Left renal cortex interstitium (tissue), 4 donors: ENCODE results near the gene KCNIP3. TPM values are rescaled to one million over a fixed set of nuclear protein-coding genes. Genes with fewer than 3 reads are reported as not detected.
"Not testable (repeated sequence)": the region's sequence is repeated elsewhere in the genome, so short reads cannot be mapped to it uniquely, and the experiment has no call there.

ENCODE experiments used
- DNase-seq, 4 donors: peaks; one replicate each; pipeline ENCODE4 v3.0.0-alpha.2; 2013; ENCODE audit warnings: low read depth in 4 of 4, low spot score in 2 of 4, missing footprints in 1 of 4
- polyA plus RNA-seq, 4 donors: library from polyadenylated mRNA; unstranded; fragments of 120-200 nt; gene quantifications; one replicate each; pipeline ENCODE4 v1.2.1, GENCODE V29; 2013; ENCODE audit not compliant: insufficient read length in 4 of 4

Gene KCNIP3
- polyA plus RNA-seq, 4 donors, result 14.5 to 22.3 (median 16.9) TPM

DNA sequence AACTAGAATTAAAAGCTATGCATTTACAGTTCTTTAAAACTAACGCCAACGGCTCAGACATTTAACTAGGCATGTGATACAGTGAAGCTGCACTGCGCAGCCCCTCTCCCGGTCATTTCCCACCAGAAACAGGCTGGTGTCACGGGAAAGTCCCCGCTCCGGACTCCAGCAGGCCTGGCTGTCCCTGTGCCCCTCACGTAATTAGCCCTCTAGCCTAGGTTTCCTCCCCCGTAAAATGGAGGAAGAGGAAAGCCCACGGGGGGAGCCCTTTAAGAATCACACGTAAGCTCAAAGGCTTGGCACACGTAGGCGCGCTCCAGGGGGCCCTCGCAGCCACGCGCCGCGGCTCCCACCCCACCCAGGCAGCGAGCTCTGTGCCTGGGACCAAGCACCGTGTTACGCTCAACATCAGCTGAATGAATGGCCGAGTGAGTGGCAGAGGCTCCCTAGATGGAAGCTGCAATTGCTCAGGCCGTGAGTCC lies 48.0 kb downstream of the KCNIP3 start:
- DNase-seq, result no peak

DNA sequence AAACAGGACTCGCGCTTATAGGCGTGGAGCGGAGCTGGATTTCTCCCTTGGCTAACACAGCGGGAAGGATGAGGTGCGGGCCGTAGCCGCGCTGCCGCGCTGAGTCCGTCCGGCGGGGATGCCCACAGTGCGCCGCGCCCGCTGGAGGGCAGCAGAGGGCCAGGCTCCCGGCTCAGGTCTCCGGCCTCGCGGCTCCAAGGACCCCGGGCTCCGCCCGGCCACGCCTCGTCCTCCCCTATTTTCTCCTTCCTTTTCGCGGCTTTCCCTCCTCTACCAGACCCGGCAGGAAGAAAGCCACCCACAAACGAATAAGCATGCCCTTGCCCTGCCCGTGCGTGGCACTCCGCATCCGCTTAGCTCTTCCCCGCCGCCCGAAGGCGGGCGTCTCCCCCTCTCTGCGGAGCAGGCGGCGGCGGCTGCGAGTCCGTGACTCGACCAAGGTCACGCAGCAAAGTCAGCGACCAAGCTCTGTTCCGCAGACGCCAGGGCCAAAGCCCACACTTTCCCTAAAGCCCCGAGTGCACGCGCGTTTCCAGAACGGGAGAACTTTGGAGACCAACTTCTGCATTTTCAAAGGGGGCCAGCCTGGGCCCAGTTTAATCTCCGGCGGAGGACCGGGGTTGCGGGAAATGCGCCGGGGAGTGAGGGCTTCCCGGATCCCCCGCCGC lies 48.5 kb downstream of the KCNIP3 start:
- DNase-seq, result peak in 3 of 4 donors; percentile 59 to 73 (median 70)

DNA sequence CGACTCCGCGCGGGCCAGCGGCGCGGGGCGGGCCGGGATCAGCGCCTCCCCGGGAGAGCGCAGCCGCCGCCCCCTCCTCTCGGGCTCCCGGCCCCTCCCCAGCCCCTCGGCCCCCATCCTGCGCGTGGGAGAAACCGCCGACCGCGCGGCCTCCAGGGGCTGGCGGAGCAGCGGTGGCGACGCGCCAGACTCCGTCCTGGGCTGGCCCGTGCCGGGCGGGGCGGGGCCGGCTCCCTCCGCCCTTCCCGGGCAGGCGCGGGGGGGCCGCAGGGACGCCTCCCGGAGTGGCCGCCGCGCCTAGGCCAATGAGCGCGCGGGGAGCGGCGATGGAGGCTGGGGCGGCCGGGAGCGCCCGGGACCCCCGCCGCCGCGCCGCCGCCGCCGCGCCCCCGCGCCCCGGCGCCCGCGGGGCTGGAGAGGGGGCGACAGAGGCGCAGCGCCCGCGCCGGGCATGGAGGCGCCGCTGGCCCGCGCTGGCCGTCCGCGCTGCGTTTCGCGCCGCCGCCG lies 49.1 kb downstream of the KCNIP3 start:
- DNase-seq, result no peak

DNA sequence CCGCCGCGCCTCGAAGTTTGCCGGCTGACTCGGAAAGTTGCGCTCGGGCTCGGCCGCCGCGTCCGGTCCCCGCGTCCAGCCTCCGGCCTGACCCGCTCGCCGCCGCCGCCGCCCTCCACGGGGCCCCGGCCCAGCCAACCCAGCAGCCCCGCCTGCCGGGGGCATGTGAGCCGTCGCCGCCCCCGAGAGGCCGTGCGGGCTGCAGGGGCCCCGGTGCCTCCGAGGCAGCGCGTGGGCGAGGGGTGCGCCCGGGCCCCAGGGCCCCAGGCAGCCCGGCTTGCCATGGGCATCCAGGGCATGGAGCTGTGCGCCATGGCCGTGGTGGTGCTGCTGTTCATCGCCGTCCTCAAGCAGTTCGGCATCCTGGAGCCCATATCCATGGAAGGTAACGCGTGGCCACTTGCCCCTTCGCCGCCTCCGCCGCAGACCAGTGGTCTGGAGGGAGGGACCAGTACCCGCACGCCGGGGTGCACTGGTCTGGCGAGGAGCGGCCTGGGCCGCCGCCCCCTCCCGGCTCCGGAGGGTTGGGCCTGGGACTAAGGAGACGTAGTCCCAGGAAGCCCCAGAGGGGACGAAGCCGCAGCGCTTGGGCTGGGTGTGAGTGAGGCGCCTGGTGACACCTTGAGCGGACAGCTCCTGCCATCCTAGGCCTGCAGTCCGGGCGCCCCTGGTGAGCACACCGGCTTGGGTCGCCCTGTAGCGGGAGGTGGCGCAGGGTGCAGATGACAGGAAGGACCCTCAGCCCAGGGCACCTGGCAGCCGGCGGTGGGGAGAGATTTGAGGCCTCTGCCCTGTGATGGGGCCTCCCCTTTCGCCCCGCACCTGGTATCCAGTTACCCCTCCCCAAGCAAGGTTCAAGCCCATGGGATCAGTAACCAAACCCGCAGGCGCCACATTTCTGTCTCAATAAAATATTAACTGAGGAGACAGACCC lies 49.9 kb downstream of the KCNIP3 start:
- no peak for DNase-seq

DNA sequence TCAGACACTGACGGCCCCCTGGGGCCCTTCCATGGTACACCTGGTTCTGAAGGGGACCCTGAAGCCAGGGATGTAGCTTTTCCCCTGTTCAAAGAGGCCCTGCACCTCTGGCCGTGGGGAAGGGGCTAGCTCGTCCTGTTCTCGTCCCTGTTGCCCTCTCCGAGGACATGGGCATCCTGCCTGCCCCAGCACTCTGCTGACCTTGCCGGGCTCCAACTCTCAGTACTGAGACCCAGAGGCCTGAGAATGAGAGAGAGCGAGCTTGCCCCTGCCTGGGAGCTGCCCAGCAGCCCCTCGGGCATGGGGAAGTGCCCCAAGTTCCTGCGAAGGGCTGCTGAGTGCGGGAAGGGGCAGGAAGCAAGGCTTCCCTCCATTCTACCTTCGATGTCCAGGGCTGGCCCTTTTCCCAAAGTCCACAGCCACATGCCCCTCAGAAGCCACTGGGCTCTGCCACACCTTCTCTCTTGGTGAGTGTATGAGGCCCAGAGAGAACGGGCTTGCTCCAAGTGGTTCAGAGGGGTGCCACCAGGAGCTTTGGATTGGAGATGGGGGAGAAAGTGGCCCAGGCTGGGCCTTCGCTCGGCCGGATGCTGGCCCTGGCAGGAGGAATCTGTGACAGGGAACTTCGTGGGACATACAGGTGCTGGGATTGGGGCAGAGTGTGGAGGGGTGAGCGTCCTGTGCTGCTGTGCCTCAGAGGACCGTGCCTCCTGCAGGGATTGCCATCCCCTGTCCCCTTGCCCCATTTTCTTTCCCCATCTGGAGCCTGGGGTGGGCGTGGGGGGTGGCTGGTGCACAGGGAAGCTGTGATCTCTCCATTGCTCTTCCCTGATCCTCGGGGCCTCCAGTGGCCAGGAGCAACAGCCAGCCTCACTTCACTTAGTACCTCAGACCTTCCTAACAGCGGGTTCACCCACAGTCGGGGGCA lies 50.8 kb downstream of the KCNIP3 start:
- DNase-seq, result no peak

DNA sequence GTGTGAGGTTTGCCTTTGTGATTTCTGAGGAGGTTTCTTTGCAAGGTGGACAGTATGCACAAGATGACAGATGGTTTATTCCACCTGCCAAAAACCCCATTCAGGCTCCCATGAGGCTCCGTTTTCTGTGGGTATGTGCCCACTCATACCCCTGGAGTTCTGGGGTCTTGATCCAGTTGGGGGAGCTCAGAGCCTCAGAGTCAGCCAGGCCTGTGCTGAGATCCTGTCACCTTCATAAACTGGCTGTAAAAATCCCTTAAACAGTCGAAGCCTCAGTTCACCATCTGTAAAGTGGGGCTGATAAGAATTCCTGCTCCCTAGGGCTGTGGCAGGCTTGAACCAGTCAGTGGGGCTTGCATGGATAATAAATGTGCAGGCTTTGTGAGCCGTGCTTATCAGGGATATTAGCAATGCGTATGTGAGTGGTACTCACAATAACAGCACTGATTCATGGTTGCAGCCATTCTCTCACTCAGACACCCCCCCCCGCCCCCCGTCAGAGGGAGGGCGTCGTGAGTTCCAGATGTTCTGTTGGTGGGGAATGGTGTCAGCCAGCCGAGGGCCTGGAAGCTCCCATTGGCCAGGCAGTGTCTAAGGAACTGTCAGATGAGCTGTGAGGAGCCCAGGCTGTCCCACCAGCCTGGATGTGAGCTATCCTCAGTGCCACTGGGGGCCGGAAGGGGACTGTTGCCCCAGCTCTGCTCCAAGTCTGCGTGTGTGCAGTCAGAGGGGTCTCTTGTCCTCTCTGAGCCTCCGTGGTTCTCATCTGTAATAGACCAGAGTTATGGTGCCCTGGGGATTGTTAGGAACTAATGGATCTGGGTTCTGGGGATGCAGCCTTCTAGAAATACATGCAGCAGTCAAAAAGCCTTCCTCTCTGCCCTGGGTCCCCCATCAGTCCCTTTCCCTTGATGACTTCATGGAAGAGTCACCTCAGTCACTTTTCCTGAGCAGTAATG lies 51.7 kb downstream of the KCNIP3 start:
- DNase-seq, result no peak

DNA sequence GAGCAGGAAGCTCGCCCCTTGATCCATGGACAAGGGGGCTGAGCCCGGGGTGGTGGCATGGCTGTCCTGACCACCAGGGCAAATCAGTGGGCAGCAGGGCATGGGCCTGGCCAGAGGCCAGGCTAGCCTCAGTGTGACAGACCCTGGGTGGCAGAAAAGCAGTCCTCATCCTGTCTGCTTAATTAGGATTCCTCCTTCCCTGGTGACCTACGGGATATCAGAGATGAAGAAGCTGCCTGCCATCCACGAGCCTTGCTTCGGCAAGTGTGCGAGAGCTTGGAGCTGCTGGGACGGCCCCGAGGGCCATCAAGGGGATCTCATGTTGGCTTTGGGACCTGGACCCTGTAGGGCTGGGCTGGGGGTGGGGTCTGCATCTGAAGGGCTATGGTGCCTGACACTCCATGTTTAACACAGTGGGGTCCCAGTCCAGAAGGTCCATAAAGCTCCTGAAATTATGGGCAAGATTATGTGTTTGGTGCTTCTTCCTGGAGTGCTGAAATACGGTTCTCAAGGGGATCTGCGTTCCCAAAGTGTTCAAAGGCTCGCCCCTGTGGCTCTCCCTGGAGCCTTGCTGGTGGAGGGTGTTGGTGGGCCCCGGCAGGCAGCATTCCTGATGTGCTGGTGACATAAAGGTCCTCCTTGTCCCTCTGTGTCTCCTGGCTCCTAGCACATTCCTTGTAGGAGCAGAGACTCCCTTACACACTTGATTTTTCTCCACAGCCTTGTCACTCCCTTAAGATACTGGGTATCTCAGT lies 52.6 kb downstream of the KCNIP3 start:
- DNase-seq, result no peak

DNA sequence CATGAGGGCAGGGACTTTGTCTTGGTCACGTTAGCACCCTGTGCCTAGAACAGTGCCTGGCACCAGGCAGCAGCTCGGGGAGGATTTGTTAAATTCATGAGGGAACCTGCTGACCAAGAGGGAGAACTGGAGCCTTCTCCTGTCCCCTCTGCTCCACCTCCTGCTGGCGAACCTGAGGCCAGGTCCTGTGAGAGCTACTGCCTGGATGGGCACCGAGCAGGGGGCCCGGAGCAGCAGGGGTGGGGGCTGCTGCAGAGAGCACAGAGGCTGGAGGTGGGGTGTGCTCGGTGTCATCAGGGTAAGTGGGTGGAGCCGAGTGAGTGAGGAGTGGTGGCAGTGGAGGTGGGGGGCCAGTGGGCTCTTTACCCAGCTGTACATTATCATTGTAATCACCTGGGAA lies 53.2 kb downstream of the KCNIP3 start:
- DNase-seq, result no peak

DNA sequence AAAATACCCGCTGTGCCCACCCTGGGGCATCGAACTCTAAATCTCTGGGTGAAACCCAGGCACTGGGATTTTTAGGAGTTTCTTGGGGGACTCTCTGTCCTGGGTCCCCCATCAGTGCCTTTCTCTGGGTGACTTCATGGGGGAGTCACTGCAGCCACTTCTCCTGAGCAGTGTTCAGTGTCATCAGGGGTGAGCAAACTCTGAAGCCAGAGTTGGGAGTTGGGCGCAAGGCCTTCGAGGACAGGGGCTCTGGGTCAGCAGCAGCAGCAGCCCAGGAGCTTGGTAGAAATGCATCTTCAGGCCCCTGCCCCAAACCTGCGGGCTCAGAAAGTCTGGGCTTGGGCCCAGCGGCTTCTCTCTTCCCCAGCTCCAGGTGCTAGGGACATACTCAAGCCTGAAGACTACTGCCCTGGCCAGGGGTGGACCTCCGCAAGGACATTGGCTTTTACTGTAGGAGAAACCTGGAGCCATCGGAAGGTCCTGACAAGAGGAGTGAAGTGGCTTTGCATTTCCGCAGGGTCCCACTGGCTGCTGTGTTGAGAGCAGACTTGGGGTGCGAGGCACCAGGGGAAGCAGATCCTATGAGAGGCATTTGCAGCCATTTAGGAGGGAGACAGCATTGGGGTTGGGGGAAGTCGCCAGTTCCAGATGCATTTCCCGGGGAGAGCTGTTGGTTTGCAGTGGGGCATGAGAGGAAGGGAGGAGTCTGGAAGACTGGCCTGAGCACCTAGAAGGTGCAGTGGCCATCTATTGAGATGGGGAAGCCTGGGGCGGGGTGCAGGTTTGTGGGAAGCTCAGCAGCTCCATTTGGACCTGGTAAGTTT lies 53.8 kb downstream of the KCNIP3 start:
- DNase-seq, result no peak

DNA sequence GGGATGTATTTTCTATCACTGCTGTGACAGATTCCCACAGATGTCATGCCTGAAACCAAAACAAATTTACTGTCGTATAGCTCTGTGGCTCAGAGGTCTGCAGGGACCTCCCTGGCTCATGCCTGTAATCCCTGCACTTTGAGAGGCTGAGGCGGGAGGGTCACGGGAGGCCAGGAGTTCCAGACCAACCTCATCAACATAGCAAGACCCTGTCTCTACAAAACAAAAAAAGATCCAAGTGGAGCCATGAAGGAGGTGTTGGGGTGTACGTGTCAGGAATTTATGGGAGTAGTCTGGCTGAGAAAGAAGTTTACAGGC lies 54.4 kb downstream of the KCNIP3 start:
- DNase-seq, result no peak

DNA sequence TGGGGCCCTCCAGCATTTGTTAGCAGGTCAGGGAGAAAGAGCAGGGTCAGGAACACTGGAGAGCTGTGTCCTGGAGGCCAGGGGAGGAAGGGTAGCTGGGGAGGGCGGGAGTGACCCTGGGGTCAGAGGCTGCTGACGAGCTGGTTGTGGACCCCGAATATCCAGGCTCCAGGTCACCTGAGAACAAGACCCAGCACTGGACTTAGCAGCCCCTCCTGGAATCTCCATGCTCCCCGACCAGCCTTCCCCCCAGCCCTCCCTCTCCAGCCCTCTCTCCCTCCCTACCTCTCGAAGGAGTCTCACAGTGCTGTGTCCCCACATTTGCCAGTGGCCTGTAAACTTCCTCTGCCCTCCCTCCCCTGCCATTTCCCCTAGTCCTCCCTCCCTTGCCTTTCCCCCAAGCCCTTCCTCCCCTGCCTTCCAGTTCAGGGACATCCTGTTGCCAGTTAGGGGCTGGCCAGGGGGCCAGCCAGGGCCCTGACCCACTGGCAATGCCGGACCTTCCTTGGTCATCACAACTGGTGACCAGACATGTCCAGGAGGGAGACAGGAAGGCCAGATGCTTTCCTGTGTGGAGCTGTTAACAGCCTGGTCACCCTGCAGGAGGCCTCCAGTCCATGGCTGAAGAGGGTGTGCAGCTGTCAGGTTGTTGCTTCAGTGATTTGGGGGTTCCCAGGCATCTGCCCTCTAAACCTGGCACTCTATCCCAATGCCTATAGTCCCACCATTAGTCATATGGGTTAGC lies 55.3 kb downstream of the KCNIP3 start:
- no peak for DNase-seq

DNA sequence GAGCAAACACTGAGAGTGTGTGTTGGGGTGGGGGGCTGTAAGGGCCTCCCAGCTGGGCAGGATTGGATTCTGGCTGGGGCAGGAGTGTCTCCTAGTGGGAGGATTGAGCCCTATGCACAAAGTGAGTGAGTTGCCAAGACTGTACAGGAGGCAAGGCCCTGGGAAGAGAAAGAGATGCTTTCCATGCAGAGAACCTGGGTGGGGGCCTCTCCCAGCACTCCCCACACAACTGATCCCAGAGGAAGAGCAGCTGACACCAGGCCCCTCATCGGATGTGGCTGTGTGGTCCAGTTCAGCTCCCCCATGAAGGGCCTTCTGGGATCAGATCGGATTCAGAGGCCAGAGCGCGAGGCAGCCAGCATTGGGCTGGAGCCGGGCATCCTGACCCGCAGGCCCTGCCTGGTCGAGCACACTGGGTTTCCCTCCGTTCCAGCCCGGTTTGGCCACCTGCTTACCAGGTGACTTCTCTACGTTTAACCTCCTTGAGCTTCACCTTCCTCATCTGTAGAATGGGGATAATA lies 56.0 kb downstream of the KCNIP3 start:
- no peak for DNase-seq

DNA sequence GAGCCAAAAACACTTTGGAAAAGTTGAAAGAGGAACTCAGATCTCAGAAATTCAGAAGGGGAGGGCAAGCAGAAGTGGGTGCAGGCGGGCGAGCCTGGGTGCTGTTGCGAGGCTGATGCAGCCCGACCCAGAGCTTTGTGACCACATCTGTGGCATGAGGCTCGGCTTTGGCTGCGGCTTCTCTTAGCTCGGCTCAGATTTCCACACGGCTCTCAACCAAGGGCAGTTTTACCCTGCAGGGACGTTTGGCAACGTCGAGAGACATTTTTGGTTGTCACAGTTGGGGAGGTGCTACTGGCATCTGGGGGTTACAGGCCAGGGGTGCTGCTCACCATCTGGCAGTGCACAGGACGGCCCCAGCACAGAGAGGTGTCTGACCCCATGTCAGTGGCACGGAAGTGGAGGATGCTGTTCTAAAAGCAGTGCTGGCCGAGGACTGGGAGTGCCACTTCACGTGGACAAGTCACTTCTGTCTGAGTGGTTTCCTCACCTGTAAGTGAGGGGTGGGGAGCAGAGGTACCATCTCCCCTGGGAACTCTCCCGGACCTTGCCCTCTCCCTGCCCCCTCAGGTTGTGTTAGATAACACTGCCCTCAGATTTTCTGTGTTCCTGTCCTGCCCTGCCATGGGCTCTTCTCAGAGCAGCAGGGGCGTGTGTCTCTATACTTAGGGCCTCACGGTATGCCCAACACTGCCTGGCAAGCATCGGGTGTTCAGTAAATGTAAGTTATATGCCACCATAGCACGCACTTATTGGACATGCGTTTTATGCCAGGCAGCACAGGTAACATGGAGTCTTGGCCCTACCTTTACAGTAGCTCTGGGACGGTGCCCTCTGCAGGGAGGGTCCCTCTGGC lies 56.7 kb downstream of the KCNIP3 start:
- no peak for DNase-seq

DNA sequence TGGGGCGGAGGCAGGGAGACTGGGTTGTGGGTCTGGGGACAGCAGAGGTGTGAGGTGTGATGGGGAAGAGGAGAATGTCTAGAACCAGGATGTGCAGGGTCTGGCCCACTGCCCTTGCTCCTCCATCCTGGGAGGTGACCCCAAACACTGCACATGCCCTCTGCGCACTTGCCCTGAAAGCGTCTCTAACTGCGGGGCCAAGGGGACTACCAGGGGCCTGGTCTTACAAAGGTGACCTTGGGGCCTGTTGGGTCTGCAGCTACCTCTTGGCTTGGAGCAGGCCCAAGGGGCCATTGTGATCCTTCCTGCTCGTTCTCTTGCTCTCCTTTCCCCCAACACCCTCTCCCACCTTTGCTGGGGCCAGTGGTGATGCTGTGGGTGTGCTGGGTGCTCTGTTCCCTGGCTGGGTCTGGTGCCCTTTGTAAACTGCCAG lies 57.3 kb downstream of the KCNIP3 start:
- no peak for DNase-seq

DNA sequence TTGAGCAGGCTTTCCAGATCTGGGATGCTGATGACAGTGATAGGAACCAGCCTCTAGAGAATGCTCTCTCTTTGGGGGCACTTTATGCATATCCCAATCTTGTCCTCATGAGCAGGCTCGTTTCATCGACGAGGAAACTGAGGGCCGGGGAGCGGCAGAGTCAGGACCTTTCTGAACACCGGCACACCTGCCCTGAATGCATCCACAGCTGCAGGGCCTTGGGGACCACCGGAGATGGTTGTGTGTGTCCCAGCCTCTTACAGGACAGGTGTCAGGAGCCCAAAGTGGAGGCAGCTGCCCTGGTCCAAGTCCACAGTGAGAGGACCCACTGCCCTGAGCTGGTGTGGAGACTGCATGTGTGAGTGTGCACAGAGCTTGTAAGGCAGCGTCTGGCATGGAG lies 57.8 kb downstream of the KCNIP3 start:
- DNase-seq, result no peak

DNA sequence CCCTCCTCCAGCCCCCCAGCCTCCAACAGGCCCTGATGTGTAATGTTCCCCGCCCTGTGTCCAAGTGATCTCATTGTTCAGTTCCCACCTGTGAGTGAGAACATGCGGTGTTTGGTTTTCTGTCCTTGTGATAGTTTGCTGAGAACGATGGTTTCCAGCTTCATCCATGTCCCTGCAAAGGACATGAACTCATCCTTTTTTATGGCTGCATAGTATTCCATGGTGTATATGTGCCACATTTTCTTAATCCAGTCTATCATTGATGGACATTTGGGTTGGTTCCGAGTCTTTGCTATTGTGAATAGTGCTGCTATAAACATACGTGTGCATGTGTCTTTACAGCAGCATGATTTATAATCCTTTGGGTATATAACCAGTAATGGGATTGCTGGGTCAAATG lies 58.3 kb downstream of the KCNIP3 start:
- DNase-seq, result not testable (repeated sequence)
